Measurements from ENCODE around the gene APPL1.
"Not testable (repeated sequence)": the region's sequence is repeated elsewhere in the genome, so short reads cannot be mapped to it uniquely, and the experiment has no call there.

Gene APPL1

DNA sequence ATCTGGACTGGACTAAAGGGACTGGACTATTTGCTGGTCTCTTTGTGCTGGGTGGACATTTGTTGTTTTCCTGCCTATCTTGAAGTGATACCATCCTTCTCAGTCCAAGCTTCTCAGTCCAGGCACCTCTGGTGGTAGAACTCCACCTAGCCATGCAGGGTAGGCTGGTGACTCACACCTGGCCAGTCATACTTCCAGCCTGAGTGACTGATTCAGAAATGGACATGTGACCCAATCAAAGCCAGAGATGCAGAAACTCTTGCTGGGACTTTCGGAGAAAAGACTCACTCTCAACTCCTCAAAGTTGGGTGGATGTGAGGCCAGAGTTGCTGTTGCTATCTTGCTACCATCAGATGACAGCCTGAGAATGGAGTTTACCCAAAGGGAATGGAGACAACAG, 70.5 kb downstream of the APPL1 start:
- Histone ChIP-seq H3K4me1 (ENCODE audit: control insufficient read depth, insufficient read depth, low read length) (no peaks in the 10 kb centered on the region), H3K27ac (ENCODE audit: low read length) (no peak overlapping the region), H3K4me3 (ENCODE audit: low read length in 2 of 2) (no peak overlapping the region), H3K36me3 (ENCODE audit: control insufficient read depth in 2 of 2, insufficient read depth in 2 of 2, low read length in 2 of 2) (no peaks in the 10 kb centered on the region), H3K27me3 (ENCODE audit: control insufficient read depth in 1 of 2, insufficient read depth in 2 of 2, low read length in 2 of 2) (no peaks in the 10 kb centered on the region), H3K9me3 (ENCODE audit: control insufficient read depth in 2 of 2, low read length in 2 of 2) (no peaks in the 10 kb centered on the region), H3K9ac (ENCODE audit: low read length in 2 of 2) (no peak overlapping the region)

DNA sequence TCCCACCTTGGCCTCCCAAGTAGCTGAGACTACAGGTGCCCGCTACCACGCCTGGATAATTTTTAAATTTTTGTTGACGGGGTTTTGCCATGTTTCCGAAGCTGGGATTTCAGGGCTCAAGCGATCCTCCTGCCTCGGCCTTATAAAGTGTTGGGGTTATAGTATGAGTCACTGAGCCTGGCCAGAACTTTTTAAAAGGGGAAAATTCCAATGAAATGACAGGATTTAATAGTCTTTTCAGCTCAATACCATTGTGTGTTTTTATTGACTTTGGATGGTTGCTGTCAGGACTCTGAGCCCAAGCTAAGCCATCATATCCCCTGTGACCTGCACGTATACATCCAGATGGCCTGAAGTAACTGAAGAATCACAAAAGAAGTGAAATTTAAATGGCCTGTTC, 76.0 kb downstream of the APPL1 start:
- not testable (repeated sequence) for H3K9ac ChIP-seq (ENCODE audit: low read length in 2 of 2); H3K27ac ChIP-seq (ENCODE audit: low read length); H3K4me1 ChIP-seq (ENCODE audit: control insufficient read depth, insufficient read depth, low read length); H3K36me3 ChIP-seq (ENCODE audit: control insufficient read depth in 2 of 2, insufficient read depth in 2 of 2, low read length in 2 of 2); H3K4me3 ChIP-seq (ENCODE audit: low read length in 2 of 2); H3K27me3 ChIP-seq (ENCODE audit: control insufficient read depth in 1 of 2, insufficient read depth in 2 of 2, low read length in 2 of 2); H3K9me3 ChIP-seq (ENCODE audit: control insufficient read depth in 2 of 2, low read length in 2 of 2)

DNA sequence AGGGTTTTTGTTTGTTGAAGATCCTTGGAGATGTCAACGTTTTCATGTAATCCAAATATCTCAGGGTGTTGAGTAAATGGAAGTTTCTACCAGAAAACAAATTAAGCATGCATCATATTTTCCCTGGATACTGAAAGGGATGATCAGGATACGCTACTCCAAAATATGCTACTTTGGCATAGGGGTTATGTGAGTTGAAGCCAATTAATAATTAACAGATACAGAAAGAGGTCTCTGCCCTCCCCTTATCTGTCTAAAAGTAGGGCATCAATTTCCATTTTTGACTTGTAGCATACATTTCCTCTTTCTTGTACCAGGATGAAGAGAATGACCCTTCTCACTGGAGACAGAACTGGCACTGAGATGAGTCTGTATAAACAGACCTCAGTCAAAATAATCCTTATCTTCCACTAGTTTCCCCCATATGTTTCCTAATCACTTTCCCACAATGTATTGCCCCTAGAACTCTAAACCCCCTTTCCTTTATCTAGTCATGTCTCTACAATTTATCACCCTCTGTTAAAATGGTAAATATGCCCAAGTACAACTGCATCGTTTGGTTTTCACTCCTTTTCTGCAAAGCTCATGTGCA, 82.3 kb downstream of the APPL1 start:
- H3K4me1 ChIP-seq (ENCODE audit: control insufficient read depth, insufficient read depth, low read length) = no peaks in the 10 kb centered on the region
- no peak overlapping the region for H3K27ac ChIP-seq (ENCODE audit: low read length)
- H3K9me3 ChIP-seq (ENCODE audit: control insufficient read depth in 2 of 2, low read length in 2 of 2) = no peaks in the 10 kb centered on the region
- H3K27me3 ChIP-seq (ENCODE audit: control insufficient read depth in 1 of 2, insufficient read depth in 2 of 2, low read length in 2 of 2) = no peaks in the 10 kb centered on the region
- H3K4me3 ChIP-seq (ENCODE audit: low read length in 2 of 2) = no peak overlapping the region
- no peaks in the 10 kb centered on the region for H3K36me3 ChIP-seq (ENCODE audit: control insufficient read depth in 2 of 2, insufficient read depth in 2 of 2, low read length in 2 of 2)
- H3K9ac ChIP-seq (ENCODE audit: low read length in 2 of 2) = no peak overlapping the region

DNA sequence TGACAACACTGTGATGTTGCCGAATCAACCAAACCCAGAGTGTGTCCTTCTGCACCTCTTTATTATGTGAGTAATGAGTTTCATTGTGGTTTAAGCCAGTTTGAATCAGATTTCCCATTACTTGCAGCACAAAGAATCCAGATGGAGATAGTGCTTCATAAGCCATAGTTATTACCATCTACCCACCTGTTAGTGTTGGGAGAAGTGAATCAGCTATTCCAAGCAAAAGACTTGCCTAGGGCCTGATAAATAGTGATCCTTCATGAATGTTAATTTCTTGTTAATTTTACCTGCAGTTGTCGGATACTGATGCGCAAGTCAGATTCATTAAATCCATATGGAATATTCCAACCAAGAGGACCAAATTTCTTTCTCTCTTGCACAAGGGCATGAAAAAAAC, 86.7 kb downstream of the APPL1 start:
- Histone ChIP-seq H3K36me3 (ENCODE audit: control insufficient read depth in 2 of 2, insufficient read depth in 2 of 2, low read length in 2 of 2) (no peaks in the 10 kb centered on the region), H3K9me3 (ENCODE audit: control insufficient read depth in 2 of 2, low read length in 2 of 2) (no peaks in the 10 kb centered on the region), H3K4me3 (ENCODE audit: low read length in 2 of 2) (no peak overlapping the region), H3K9ac (ENCODE audit: low read length in 2 of 2) (no peak overlapping the region), H3K4me1 (ENCODE audit: control insufficient read depth, insufficient read depth, low read length) (no peaks in the 10 kb centered on the region), H3K27ac (ENCODE audit: low read length) (no peak overlapping the region), H3K27me3 (ENCODE audit: control insufficient read depth in 1 of 2, insufficient read depth in 2 of 2, low read length in 2 of 2) (no peaks in the 10 kb centered on the region)

All from stomach smooth muscle (tissue), 2 donors.